ENCODE measurements around the gene PCBP4.

Gene PCBP4

GRCh38 chr3:51954713-51955112 lies 12.5 kb downstream of the PCBP4 start:
- no peak for DNase-seq

GRCh38 chr3:51954105-51954504 lies 13.1 kb downstream of the PCBP4 start:
- no peak for DNase-seq

GRCh38 chr3:51953445-51953844 lies 13.8 kb downstream of the PCBP4 start:
- DNase-seq, result peak; percentile 76

GRCh38 chr3:51950899-51951298 lies 16.4 kb downstream of the PCBP4 start:
- no peak for DNase-seq

- no peak for DNase-seq
Measured at GRCh38 chr3:51949121-51949520, 18.1 kb downstream of the PCBP4 start.

- DNase-seq, result no peak
Measured at GRCh38 chr3:51948016-51948580, 19.2 kb downstream of the PCBP4 start.

- no peak for DNase-seq
Measured at GRCh38 chr3:51947215-51947900, 19.9 kb downstream of the PCBP4 start.

GRCh38 chr3:51946796-51947195 lies 20.5 kb downstream of the PCBP4 start:
- DNase-seq, result no peak

GRCh38 chr3:51945926-51946705 lies 21.1 kb downstream of the PCBP4 start:
- no peak for DNase-seq

GRCh38 chr3:51945031-51945840 lies 22.0 kb downstream of the PCBP4 start:
- DNase-seq, result no peak

- DNase-seq, result no peak
Measured at GRCh38 chr3:51944451-51945021, 22.7 kb downstream of the PCBP4 start.

GRCh38 chr3:51943451-51944391 lies 23.5 kb downstream of the PCBP4 start:
- DNase-seq, result no peak

- no peak for DNase-seq
Measured at GRCh38 chr3:51942603-51943450, 24.4 kb downstream of the PCBP4 start.

GRCh38 chr3:51941798-51942602 lies 25.3 kb downstream of the PCBP4 start, which contains the start of the genes PARP3 and RRP9:
Gene PARP3 (plus strand): TSS chr3:51942363. CDS start chr3:51943356, 993 bp downstream.
Gene RRP9 (minus strand): TSS chr3:51941904. CDS start chr3:51941867, 37 bp downstream.
- DNase-seq, result peak; percentile 95

GRCh38 chr3:51941463-51941797 lies 25.8 kb downstream of the PCBP4 start:
- DNase-seq, result no peak

GRCh38 chr3:51940648-51941462 lies 26.4 kb downstream of the PCBP4 start:
- DNase-seq, result no peak

GRCh38 chr3:51938780-51939425 lies 28.4 kb downstream of the PCBP4 start:
- DNase-seq, result no peak

Measured in NCI-H2227 treated with DMSO at 0.1 percent for 48 hours (cell line).